Measurements from ENCODE around the gene KRT7.
"Not testable (repeated sequence)": the region's sequence is repeated elsewhere in the genome, so short reads cannot be mapped to it uniquely, and the experiment has no call there.

- TF ChIP-seq, protein P1, sequence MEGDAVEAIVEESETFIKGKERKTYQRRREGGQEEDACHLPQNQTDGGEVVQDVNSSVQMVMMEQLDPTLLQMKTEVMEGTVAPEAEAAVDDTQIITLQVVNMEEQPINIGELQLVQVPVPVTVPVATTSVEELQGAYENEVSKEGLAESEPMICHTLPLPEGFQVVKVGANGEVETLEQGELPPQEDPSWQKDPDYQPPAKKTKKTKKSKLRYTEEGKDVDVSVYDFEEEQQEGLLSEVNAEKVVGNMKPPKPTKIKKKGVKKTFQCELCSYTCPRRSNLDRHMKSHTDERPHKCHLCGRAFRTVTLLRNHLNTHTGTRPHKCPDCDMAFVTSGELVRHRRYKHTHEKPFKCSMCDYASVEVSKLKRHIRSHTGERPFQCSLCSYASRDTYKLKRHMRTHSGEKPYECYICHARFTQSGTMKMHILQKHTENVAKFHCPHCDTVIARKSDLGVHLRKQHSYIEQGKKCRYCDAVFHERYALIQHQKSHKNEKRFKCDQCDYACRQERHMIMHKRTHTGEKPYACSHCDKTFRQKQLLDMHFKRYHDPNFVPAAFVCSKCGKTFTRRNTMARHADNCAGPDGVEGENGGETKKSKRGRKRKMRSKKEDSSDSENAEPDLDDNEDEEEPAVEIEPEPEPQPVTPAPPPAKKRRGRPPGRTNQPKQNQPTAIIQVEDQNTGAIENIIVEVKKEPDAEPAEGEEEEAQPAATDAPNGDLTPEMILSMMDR (IDR thresholded peaks at IDR 0.05), result not testable (repeated sequence)
- not testable (repeated sequence) for TF ChIP-seq POLR2A (IDR thresholded peaks at IDR 0.05)
Measured at GRCh38 chr12:52287816-52288805, 55.1 kb downstream of the KRT7 start.

All from thyroid gland (tissue), 4 donors.